PC-9 (cell line): ENCODE measurements around the gene LRP2. TPM values are rescaled to one million over a fixed set of nuclear protein-coding genes. Genes with fewer than 3 reads are reported as not detected.

ENCODE experiments used
- BruUV-seq: library from RNA; stranded (reverse); fragments of 400-500 nt; replicated peaks from 2 replicates; lab custom pipeline; 2021; lab: Mats Ljungman, UMichigan
- CTCF ChIA-PET: fragments of 300-600 bp; sonication (Branson Sonifier 250); formaldehyde crosslinking; loops from one replicate; lab custom pipeline; 2022; ENCODE audit warnings: antibody characterized with exemption; lab: Charles Lee
- POLR2A ChIA-PET: fragments of 300-600 bp; sonication (Branson Sonifier 250); formaldehyde crosslinking; loops from one replicate; lab custom pipeline; 2022; ENCODE audit warnings: antibody characterized with exemption; ENCODE audit not compliant: unreplicated experiment; lab: Charles Lee
- DNase-seq, 2 experiments: peaks; one replicate each; pipeline versions ENCODE4 v3.0.0 to v3.0.0-alpha.2; 2015 to 2022; ENCODE audit warnings: mixed read lengths in 1 of 2
- H2AFZ ChIP-seq: fragments of 200-600 bp; sonication (generic); 2 replicates; pipeline ENCODE4 v1.8.1; 2017; ENCODE audit warnings: antibody characterized with exemption
- H3F3A ChIP-seq: fragments of 200-600 bp; sonication (generic); 2 replicates; pipeline ENCODE4 v1.8.1; 2017; ENCODE audit warnings: antibody characterized with exemption, mild to moderate bottlenecking, low read depth; ENCODE audit not compliant: insufficient read depth
- H3K27ac ChIP-seq: fragments of 200-600 bp; sonication (generic); 2 replicates; pipeline ENCODE4 v1.6.1; 2016; ENCODE audit warnings: mixed run types
- H3K27me3 ChIP-seq: fragments of 200-600 bp; sonication (generic); 2 replicates; pipeline ENCODE4 v1.6.1; 2016; ENCODE audit warnings: low read depth, mixed run types; ENCODE audit not compliant: insufficient read depth
- H3K36me3 ChIP-seq: fragments of 200-600 bp; sonication (generic); 2 replicates; pipeline ENCODE4 v1.6.1; 2016; ENCODE audit warnings: low read depth, mixed run types
- H3K4me1 ChIP-seq: fragments of 200-600 bp; sonication (generic); replicated peaks from 2 replicates; pipeline ENCODE4 v1.6.1; 2016; ENCODE audit warnings: mixed run types; ENCODE audit not compliant: insufficient read depth
- H3K4me2 ChIP-seq: fragments of 200-600 bp; sonication (generic); 2 replicates; pipeline ENCODE4 v1.6.1; 2017; ENCODE audit warnings: mixed run types
- H3K4me3 ChIP-seq: fragments of 200-600 bp; sonication (generic); 2 replicates; pipeline ENCODE4 v1.6.1; 2016; ENCODE audit warnings: mixed run types
- H3K79me2 ChIP-seq: fragments of 200-600 bp; sonication (generic); 2 replicates; pipeline ENCODE4 v1.6.1; 2017; ENCODE audit warnings: low read depth, mixed run types
- H3K9me2 ChIP-seq: fragments of 200-600 bp; sonication (generic); 2 replicates; pipeline ENCODE4 v1.8.1; 2017; ENCODE audit warnings: mild to moderate bottlenecking; ENCODE audit not compliant: insufficient read depth
- H3K9me3 ChIP-seq: fragments of 200-600 bp; sonication (generic); 2 replicates; pipeline ENCODE4 v1.8.1; 2016; ENCODE audit warnings: low read depth; ENCODE audit not compliant: insufficient read depth
- H4K20me1 ChIP-seq: fragments of 200-600 bp; sonication (generic); 2 replicates; pipeline ENCODE4 v1.8.1; 2017; ENCODE audit not compliant: insufficient read depth
- EZH2 ChIP-seq: fragments of 200-600 bp; sonication (generic); IDR thresholded peaks from 2 replicates; pipeline ENCODE4 v1.8.0; 2017; ENCODE audit warnings: antibody characterized with exemption, low read depth
- intact Hi-C: fragments of 100-400 bp; cut with micrococcal nuclease; formaldehyde crosslinking; loops from one replicate; pipeline ENCODE4 v1.10.0; 2022; ENCODE audit not compliant: unreplicated experiment
- total RNA-seq: library from RNA; stranded (reverse); gene quantifications from 2 replicates; pipeline ENCODE4 v1.2.3, GENCODE V29; 2021
- TF ChIP-seq, protein P1 (sequence below): fragments of 200-600 bp; sonication (generic); conservative IDR thresholded peaks from 2 replicates; pipeline ENCODE4 v1.6.1; 2017; ENCODE audit warnings: mixed run types, antibody characterized with exemption, mild to moderate bottlenecking, moderate library complexity

The LRP2 gene
- total RNA-seq, 1 experiment from 2014 or later = not detected

GRCh38 chr2:169240405-169240804, 121.9 kb downstream of the LRP2 start:
- Histone ChIP-seq H2AFZ (no peak overlapping the region), H3K9me2 (no peaks in the 10 kb centered on the region), H3K4me2 (no peak overlapping the region), H3K36me3 (no peaks in the 10 kb centered on the region), H3F3A (no peaks in the 10 kb centered on the region), H3K27ac (no peak overlapping the region), H3K4me1 (no peaks in the 10 kb centered on the region), H3K4me3 (no peak overlapping the region), H4K20me1 (no peaks in the 10 kb centered on the region), H3K27me3 (no peaks in the 10 kb centered on the region), H3K9me3 (no peaks in the 10 kb centered on the region), H3K79me2 (no peaks in the 10 kb centered on the region)
- intact Hi-C loops = no loop called here
- TF ChIP-seq, protein P1, sequence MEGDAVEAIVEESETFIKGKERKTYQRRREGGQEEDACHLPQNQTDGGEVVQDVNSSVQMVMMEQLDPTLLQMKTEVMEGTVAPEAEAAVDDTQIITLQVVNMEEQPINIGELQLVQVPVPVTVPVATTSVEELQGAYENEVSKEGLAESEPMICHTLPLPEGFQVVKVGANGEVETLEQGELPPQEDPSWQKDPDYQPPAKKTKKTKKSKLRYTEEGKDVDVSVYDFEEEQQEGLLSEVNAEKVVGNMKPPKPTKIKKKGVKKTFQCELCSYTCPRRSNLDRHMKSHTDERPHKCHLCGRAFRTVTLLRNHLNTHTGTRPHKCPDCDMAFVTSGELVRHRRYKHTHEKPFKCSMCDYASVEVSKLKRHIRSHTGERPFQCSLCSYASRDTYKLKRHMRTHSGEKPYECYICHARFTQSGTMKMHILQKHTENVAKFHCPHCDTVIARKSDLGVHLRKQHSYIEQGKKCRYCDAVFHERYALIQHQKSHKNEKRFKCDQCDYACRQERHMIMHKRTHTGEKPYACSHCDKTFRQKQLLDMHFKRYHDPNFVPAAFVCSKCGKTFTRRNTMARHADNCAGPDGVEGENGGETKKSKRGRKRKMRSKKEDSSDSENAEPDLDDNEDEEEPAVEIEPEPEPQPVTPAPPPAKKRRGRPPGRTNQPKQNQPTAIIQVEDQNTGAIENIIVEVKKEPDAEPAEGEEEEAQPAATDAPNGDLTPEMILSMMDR = no peak
- no peak for TF ChIP-seq EZH2
- BruUV-seq = no TSS peak
- DNase-seq = no peak
- ChIA-PET POLR2A (no interaction called here), CTCF (no interaction called here)

DNA sequence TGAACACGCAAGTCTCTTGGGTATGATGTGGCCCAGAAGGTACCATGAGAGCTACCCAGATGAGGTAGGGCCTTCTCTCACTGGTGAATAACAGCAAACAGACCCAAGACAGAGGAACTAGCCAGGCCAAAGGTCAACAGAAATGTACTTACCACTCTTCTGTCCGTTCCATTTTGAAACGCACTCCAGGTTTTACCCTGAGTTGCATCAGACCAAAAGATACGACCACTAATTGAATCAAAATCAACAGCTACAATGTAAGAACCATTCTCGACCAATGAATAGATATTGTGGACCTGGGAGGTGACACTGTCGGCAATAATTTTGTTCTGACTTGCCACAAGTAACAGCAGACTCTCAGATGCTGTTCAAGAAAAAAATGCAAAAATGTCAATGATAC, 124.4 kb downstream of the LRP2 start:
- Histone ChIP-seq H3K4me2 (no peak overlapping the region), H3K27ac (no peak overlapping the region), H4K20me1 (no peaks in the 10 kb centered on the region), H3K4me1 (no peaks in the 10 kb centered on the region), H3K79me2 (no peaks in the 10 kb centered on the region), H3K36me3 (no peaks in the 10 kb centered on the region), H2AFZ (no peak overlapping the region), H3F3A (no peaks in the 10 kb centered on the region), H3K27me3 (no peaks in the 10 kb centered on the region), H3K4me3 (no peak overlapping the region), H3K9me3 (no peaks in the 10 kb centered on the region), H3K9me2 (no peaks in the 10 kb centered on the region)
- CTCF ChIA-PET = no interaction called here
- TF ChIP-seq, protein P1 = no peak
- no peak for TF ChIP-seq EZH2
- intact Hi-C loops = no loop called here
- no peak for DNase-seq
- POLR2A ChIA-PET = no interaction called here
- BruUV-seq = no TSS peak

DNA sequence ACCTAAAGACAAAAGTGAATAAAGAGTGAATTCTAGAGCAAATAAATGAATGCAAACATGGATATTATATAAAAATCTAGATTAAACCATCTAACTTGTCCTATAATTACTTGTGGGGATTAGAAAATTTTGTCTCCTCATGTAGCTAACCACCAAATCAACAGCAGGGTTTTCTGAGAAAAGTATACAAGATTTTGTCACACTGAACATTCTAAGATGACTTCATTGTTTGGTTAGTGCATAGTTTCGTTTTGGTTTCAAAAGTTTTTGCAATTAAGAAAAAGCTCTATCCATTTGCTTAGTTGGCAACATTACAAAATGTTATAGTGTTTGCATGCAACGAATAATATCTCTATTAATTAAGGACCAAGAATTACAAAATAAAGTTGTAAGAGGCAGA, 125.0 kb downstream of the LRP2 start:
- TF ChIP-seq, protein P1 = no peak
- TF ChIP-seq EZH2 = no peak
- Histone ChIP-seq H4K20me1 (no peaks in the 10 kb centered on the region), H3K27ac (no peak overlapping the region), H3K36me3 (no peaks in the 10 kb centered on the region), H3F3A (no peaks in the 10 kb centered on the region), H3K4me1 (no peaks in the 10 kb centered on the region), H3K9me2 (no peaks in the 10 kb centered on the region), H3K4me3 (no peak overlapping the region), H3K4me2 (no peak overlapping the region), H3K9me3 (no peaks in the 10 kb centered on the region), H3K79me2 (no peaks in the 10 kb centered on the region), H2AFZ (no peak overlapping the region), H3K27me3 (no peaks in the 10 kb centered on the region)
- DNase-seq = no peak
- ChIA-PET POLR2A (no interaction called here), CTCF (no interaction called here)
- intact Hi-C loops = no loop called here
- no TSS peak for BruUV-seq
